Activated gamma-delta T cell treated with Interleukin-2 at 50 U/mL for 16 hours (primary cell): ENCODE measurements around the gene KLHL18.
"Not testable (repeated sequence)": the region's sequence is repeated elsewhere in the genome, so short reads cannot be mapped to it uniquely, and the experiment has no call there.

Experiments
- DNase-seq: peaks from one replicate; pipeline ENCODE4 v3.0.0-alpha.2; 2020

The KLHL18 gene

GRCh38 chr3:47276558-47276957 is 6.2 kb upstream of the KLHL18 start:
- no peak for DNase-seq

- no peak for DNase-seq
Observed at GRCh38 chr3:47280519-47280918, 2.2 kb upstream of the KLHL18 start.

- DNase-seq: no peak
Observed at GRCh38 chr3:47283193-47283537, 421 bp downstream of the KLHL18 start.

GRCh38 chr3:47283591-47284364 is 1.0 kb downstream of the KLHL18 start:
- DNase-seq: no peak

GRCh38 chr3:47288966-47289910 is 6.5 kb downstream of the KLHL18 start:
- DNase-seq: no peak

- DNase-seq: no peak
Observed at GRCh38 chr3:47291158-47291753, 8.5 kb downstream of the KLHL18 start.

GRCh38 chr3:47291754-47292420 is 9.1 kb downstream of the KLHL18 start:
- DNase-seq: not testable (repeated sequence)

- DNase-seq: no peak
Observed at GRCh38 chr3:47293822-47294221, 11.1 kb downstream of the KLHL18 start.

- no peak for DNase-seq
Observed at GRCh38 chr3:47294392-47294791, 11.6 kb downstream of the KLHL18 start.

GRCh38 chr3:47295322-47295721 is 12.6 kb downstream of the KLHL18 start:
- no peak for DNase-seq

GRCh38 chr3:47295976-47296375 is 13.2 kb downstream of the KLHL18 start:
- no peak for DNase-seq

GRCh38 chr3:47296562-47297302 is 14.0 kb downstream of the KLHL18 start:
- DNase-seq: no peak

- DNase-seq: no peak
Observed at GRCh38 chr3:47298439-47298838, 15.7 kb downstream of the KLHL18 start.

- DNase-seq: no peak
Observed at GRCh38 chr3:47299381-47300318, 16.9 kb downstream of the KLHL18 start.

GRCh38 chr3:47301456-47301855 is 18.7 kb downstream of the KLHL18 start:
- no peak for DNase-seq

GRCh38 chr3:47306022-47306421 is 23.3 kb downstream of the KLHL18 start:
- no peak for DNase-seq

- DNase-seq: not testable (repeated sequence)
Observed at GRCh38 chr3:47309231-47309630, 26.5 kb downstream of the KLHL18 start.

GRCh38 chr3:47310391-47310790 is 27.6 kb downstream of the KLHL18 start:
- no peak for DNase-seq

- DNase-seq: no peak
Observed at GRCh38 chr3:47313341-47314055, 30.8 kb downstream of the KLHL18 start.

- DNase-seq: no peak
Observed at GRCh38 chr3:47314056-47314764, 31.5 kb downstream of the KLHL18 start.
